Measurements from ENCODE around the gene MYH16.
"Not testable (repeated sequence)": the region's sequence is repeated elsewhere in the genome, so short reads cannot be mapped to it uniquely, and the experiment has no call there.

MYH16 gene

GRCh38 chr7:99272476-99273045 lies at the start of gene MYH16:
MYH16 (plus strand) TSS chr7:99272839.
- no peak for TF ChIP-seq JUND (IDR thresholded peaks at IDR 0.05; ENCODE audit: low read depth)
- in situ Hi-C loops (cut with HindIII; ENCODE audit: low pct_unique_long_range_greater_than_20kb, low sequenced_read_pairs): no loop called here
- DNase-seq (ENCODE audit: low read depth in 1 of 2, low spot score in 1 of 2): no peak

- DNase-seq (ENCODE audit: low read depth in 1 of 2, low spot score in 1 of 2); in situ Hi-C loops (cut with HindIII; ENCODE audit: low pct_unique_long_range_greater_than_20kb, low sequenced_read_pairs): not testable (repeated sequence)
These were observed 48.3 kb upstream of the MYH16 start for GRCh38 chr7:99224263-99224898.

GRCh38 chr7:99224899-99225265 lies 47.8 kb upstream of the MYH16 start:
- DNase-seq (ENCODE audit: low read depth in 1 of 2, low spot score in 1 of 2): no peak
- TF ChIP-seq JUND (IDR thresholded peaks at IDR 0.05; ENCODE audit: low read depth): no peak
- in situ Hi-C loops (cut with HindIII; ENCODE audit: low pct_unique_long_range_greater_than_20kb, low sequenced_read_pairs): no loop called here

GRCh38 chr7:99229234-99229633 lies 43.4 kb upstream of the MYH16 start:
- DNase-seq (ENCODE audit: low read depth in 1 of 2, low spot score in 1 of 2): no peak
- no peak for TF ChIP-seq JUND (IDR thresholded peaks at IDR 0.05; ENCODE audit: low read depth)
- in situ Hi-C loops (cut with HindIII; ENCODE audit: low pct_unique_long_range_greater_than_20kb, low sequenced_read_pairs): no loop called here

- in situ Hi-C loops (cut with HindIII; ENCODE audit: low pct_unique_long_range_greater_than_20kb, low sequenced_read_pairs): no loop called here
- no peak for TF ChIP-seq JUND (IDR thresholded peaks at IDR 0.05; ENCODE audit: low read depth)
- DNase-seq (ENCODE audit: low read depth in 1 of 2, low spot score in 1 of 2): no peak
These were observed 40.4 kb upstream of the MYH16 start for GRCh38 chr7:99232082-99232770.

GRCh38 chr7:99232955-99233354 lies 39.7 kb upstream of the MYH16 start:
- DNase-seq (ENCODE audit: low read depth in 1 of 2, low spot score in 1 of 2); in situ Hi-C loops (cut with HindIII; ENCODE audit: low pct_unique_long_range_greater_than_20kb, low sequenced_read_pairs): not testable (repeated sequence)

- in situ Hi-C loops (cut with HindIII; ENCODE audit: low pct_unique_long_range_greater_than_20kb, low sequenced_read_pairs): no loop called here
- no peak for TF ChIP-seq JUND (IDR thresholded peaks at IDR 0.05; ENCODE audit: low read depth)
These were observed 38.5 kb upstream of the MYH16 start for GRCh38 chr7:99234185-99234584.

GRCh38 chr7:99235925-99236324 lies 36.7 kb upstream of the MYH16 start:
- TF ChIP-seq JUND (IDR thresholded peaks at IDR 0.05; ENCODE audit: low read depth): no peak

More at GRCh38 chr7:99234185-99234584, 38.5 kb upstream of the MYH16 start:
- DNase-seq (ENCODE audit: low read depth in 1 of 2, low spot score in 1 of 2): no peak

GRCh38 chr7:99237876-99238275 lies 34.8 kb upstream of the MYH16 start:
- in situ Hi-C loops (cut with HindIII; ENCODE audit: low pct_unique_long_range_greater_than_20kb, low sequenced_read_pairs); DNase-seq (ENCODE audit: low read depth in 1 of 2, low spot score in 1 of 2): not testable (repeated sequence)

More at GRCh38 chr7:99235925-99236324, 36.7 kb upstream of the MYH16 start:
- DNase-seq (ENCODE audit: low read depth in 1 of 2, low spot score in 1 of 2): no peak
- in situ Hi-C loops (cut with HindIII; ENCODE audit: low pct_unique_long_range_greater_than_20kb, low sequenced_read_pairs): no loop called here

- no peak for TF ChIP-seq JUND (IDR thresholded peaks at IDR 0.05; ENCODE audit: low read depth)
- DNase-seq (ENCODE audit: low read depth in 1 of 2, low spot score in 1 of 2): no peak
- in situ Hi-C loops (cut with HindIII; ENCODE audit: low pct_unique_long_range_greater_than_20kb, low sequenced_read_pairs): no loop called here
These were observed 33.9 kb upstream of the MYH16 start for GRCh38 chr7:99238558-99239341.

GRCh38 chr7:99242682-99243081 lies 30.0 kb upstream of the MYH16 start:
- no peak for DNase-seq (ENCODE audit: low read depth in 1 of 2, low spot score in 1 of 2)
- in situ Hi-C loops (cut with HindIII; ENCODE audit: low pct_unique_long_range_greater_than_20kb, low sequenced_read_pairs): no loop called here
- TF ChIP-seq JUND (IDR thresholded peaks at IDR 0.05; ENCODE audit: low read depth): no peak

- no peak for DNase-seq (ENCODE audit: low read depth in 1 of 2, low spot score in 1 of 2)
- TF ChIP-seq JUND (IDR thresholded peaks at IDR 0.05; ENCODE audit: low read depth): no peak
- in situ Hi-C loops (cut with HindIII; ENCODE audit: low pct_unique_long_range_greater_than_20kb, low sequenced_read_pairs): no loop called here
These were observed 28.8 kb upstream of the MYH16 start for GRCh38 chr7:99243751-99244337.

Measured in T47D (cell line).